ENCODE measurements around the gene PRAC1. TPM values are rescaled to one million over a fixed set of nuclear protein-coding genes. Genes with fewer than 3 reads are reported as not detected.

Gene PRAC1
- total RNA-seq, 1 donor from 2014 or later, result 9.6 TPM

GRCh38 chr17:48720266-48721008, 1.9 kb downstream of the PRAC1 start:
- TF ChIP-seq POLR2A (IDR thresholded peaks at IDR 0.05), result no peak
- TF ChIP-seq CTCF (IDR thresholded peaks at IDR 0.05), result no peak
- no peak for TF ChIP-seq POLR2AphosphoS5 (IDR thresholded peaks at IDR 0.05; ENCODE audit: insufficient read depth in 1 of 2, low read depth in 1 of 2)
- DNase-seq (ENCODE audit: extremely low spot score in 2 of 2), result no peak
- Histone ChIP-seq H3K36me3 (no peaks in the 10 kb centered on the region), H3K27me3 (peaks cover 17% of the 10 kb centered on the region), H3K4me3 (peak overlapping the region in 1 of 2 donors; percentile 46), H3K9me3 (no peaks in the 10 kb centered on the region), H3K4me1 (peaks cover 45% of the 10 kb centered on the region), H3K27ac (peak overlapping the region; percentile 70)
- intact Hi-C loops (cut with DNase I), result no loop called here

GRCh38 chr17:48719642-48720265, 2.6 kb downstream of the PRAC1 start:
- H3K27me3 ChIP-seq, result peaks cover 17% of the 10 kb centered on the region
- H3K4me3 ChIP-seq, result peak overlapping the region in 1 of 2 donors; percentile 46
- peaks cover 38% of the 10 kb centered on the region for H3K4me1 ChIP-seq
- no peak for DNase-seq (ENCODE audit: extremely low spot score in 2 of 2)
- TF ChIP-seq POLR2AphosphoS5 (IDR thresholded peaks at IDR 0.05; ENCODE audit: insufficient read depth in 1 of 2, low read depth in 1 of 2), result peak in 1 of 2 donors; percentile 22
- TF ChIP-seq POLR2A (IDR thresholded peaks at IDR 0.05), result no peak
- no peaks in the 10 kb centered on the region for H3K9me3 ChIP-seq
- H3K36me3 ChIP-seq, result no peaks in the 10 kb centered on the region
- peak overlapping the region; percentile 70 for H3K27ac ChIP-seq
- intact Hi-C loops (cut with DNase I), result no loop called here

GRCh38 chr17:48718761-48719641, 3.3 kb downstream of the PRAC1 start:
- DNase-seq (ENCODE audit: extremely low spot score in 2 of 2), result no peak
- Histone ChIP-seq H3K4me3 (peak overlapping the region; percentile 34 to 46), H3K27ac (peak overlapping the region; percentile 70), H3K36me3 (no peaks in the 10 kb centered on the region), H3K27me3 (peaks cover 17% of the 10 kb centered on the region), H3K4me1 (peaks cover 31% of the 10 kb centered on the region), H3K9me3 (no peaks in the 10 kb centered on the region)
- intact Hi-C loops (cut with DNase I), result no loop called here
- no peak for TF ChIP-seq POLR2AphosphoS5 (IDR thresholded peaks at IDR 0.05; ENCODE audit: insufficient read depth in 1 of 2, low read depth in 1 of 2)
- TF ChIP-seq POLR2A (IDR thresholded peaks at IDR 0.05), result no peak
- no peak for TF ChIP-seq CTCF (IDR thresholded peaks at IDR 0.05)

- H3K4me3 ChIP-seq, result peak overlapping the region in 1 of 2 donors; percentile 46
- intact Hi-C loops (cut with DNase I), result no loop called here
- peak overlapping the region; percentile 70 for H3K27ac ChIP-seq
- peaks cover 23% of the 10 kb centered on the region for H3K4me1 ChIP-seq
- H3K36me3 ChIP-seq, result no peaks in the 10 kb centered on the region
- DNase-seq (ENCODE audit: extremely low spot score in 2 of 2), result no peak
- peaks cover 14% of the 10 kb centered on the region for H3K27me3 ChIP-seq
- TF ChIP-seq POLR2A (IDR thresholded peaks at IDR 0.05), result no peak
- no peak for TF ChIP-seq POLR2AphosphoS5 (IDR thresholded peaks at IDR 0.05; ENCODE audit: insufficient read depth in 1 of 2, low read depth in 1 of 2)
- no peak for TF ChIP-seq CTCF (IDR thresholded peaks at IDR 0.05)
- H3K9me3 ChIP-seq, result no peaks in the 10 kb centered on the region
These were observed 4.0 kb downstream of the PRAC1 start for GRCh38 chr17:48718227-48718760.

Measured in vagina (tissue), 2 donors.